DOHH2 (cell line): ENCODE data around the gene UROC1.

Source experiments
- H3F3A ChIP-seq: fragments of 200-600 bp; sonication (generic), shearing (Covaris generic); 2 replicates; pipeline ENCODE4 v1.6.0; 2016; ENCODE audit warnings: antibody characterized with exemption, mild to moderate bottlenecking; ENCODE audit not compliant: control insufficient read depth, insufficient read depth
- H3K27ac ChIP-seq: fragments of 200-600 bp; sonication (generic); 2 replicates; pipeline ENCODE4 v1.5.1; 2014; ENCODE audit warnings: low read depth, mild to moderate bottlenecking, low read length, moderate library complexity
- H3K27me3 ChIP-seq: fragments of 200-600 bp; sonication (generic); 2 replicates; pipeline ENCODE4 v1.6.1; 2014; ENCODE audit warnings: mild to moderate bottlenecking, low read length, mixed read lengths; ENCODE audit not compliant: control insufficient read depth
- H3K36me3 ChIP-seq: fragments of 200-600 bp; sonication (generic); 2 replicates; pipeline ENCODE4 v1.6.1; 2014; ENCODE audit warnings: mild to moderate bottlenecking, low read length, moderate library complexity, mixed read lengths; ENCODE audit not compliant: control insufficient read depth
- H3K4me1 ChIP-seq: fragments of 200-600 bp; sonication (generic); 2 replicates; pipeline ENCODE4 v1.6.1; 2014; ENCODE audit warnings: mild to moderate bottlenecking, low read length, mixed read lengths; ENCODE audit not compliant: control insufficient read depth
- H3K4me2 ChIP-seq: fragments of 200-600 bp; sonication (generic); 2 replicates; pipeline ENCODE4 v1.6.0; 2014; ENCODE audit warnings: mild to moderate bottlenecking, low read length, moderate library complexity
- H3K4me3 ChIP-seq: fragments of 200-600 bp; sonication (generic); 2 replicates; pipeline ENCODE4 v1.5.1; 2014; ENCODE audit warnings: mild to moderate bottlenecking, low read length, mixed read lengths
- H3K79me2 ChIP-seq: fragments of 200-600 bp; sonication (generic); 2 replicates; pipeline ENCODE4 v1.6.1; 2014; ENCODE audit warnings: mild to moderate bottlenecking, low read length, mixed read lengths; ENCODE audit not compliant: control insufficient read depth
- H3K9me2 ChIP-seq: fragments of 200-600 bp; sonication (generic); replicated peaks from 2 replicates; pipeline ENCODE4 v1.6.1; 2014; ENCODE audit warnings: mild to moderate bottlenecking, low read length, mixed read lengths; ENCODE audit not compliant: control insufficient read depth
- H3K9me3 ChIP-seq: fragments of 200-600 bp; sonication (generic); 2 replicates; pipeline ENCODE4 v1.6.1; 2014; ENCODE audit warnings: antibody characterized with exemption, low read length, mixed read lengths; ENCODE audit not compliant: control insufficient read depth, insufficient read depth
- H4K20me1 ChIP-seq: fragments of 200-600 bp; sonication (generic); 2 replicates; pipeline ENCODE4 v1.6.0; 2014; ENCODE audit warnings: low read depth, mild to moderate bottlenecking, antibody characterized with exemption, low read length, moderate library complexity; ENCODE audit not compliant: control insufficient read depth, insufficient read depth
- EZH2phosphoT487 ChIP-seq: fragments of 200-600 bp; sonication (generic); IDR thresholded peaks from 2 replicates; pipeline ENCODE4 v1.6.1; 2017; ENCODE audit warnings: borderline replicate concordance, mild to moderate bottlenecking, antibody characterized with exemption, low read length, moderate library complexity, mixed read lengths
- TF ChIP-seq, protein P1 (sequence below): fragments of 200-600 bp; sonication (generic); IDR thresholded peaks from one replicate; pipeline ENCODE4 v1.5.1; 2014; ENCODE audit warnings: antibody characterized with exemption, mild to moderate bottlenecking, low read depth, low read length; ENCODE audit not compliant: poor library complexity, severe bottlenecking

Gene UROC1

DNA sequence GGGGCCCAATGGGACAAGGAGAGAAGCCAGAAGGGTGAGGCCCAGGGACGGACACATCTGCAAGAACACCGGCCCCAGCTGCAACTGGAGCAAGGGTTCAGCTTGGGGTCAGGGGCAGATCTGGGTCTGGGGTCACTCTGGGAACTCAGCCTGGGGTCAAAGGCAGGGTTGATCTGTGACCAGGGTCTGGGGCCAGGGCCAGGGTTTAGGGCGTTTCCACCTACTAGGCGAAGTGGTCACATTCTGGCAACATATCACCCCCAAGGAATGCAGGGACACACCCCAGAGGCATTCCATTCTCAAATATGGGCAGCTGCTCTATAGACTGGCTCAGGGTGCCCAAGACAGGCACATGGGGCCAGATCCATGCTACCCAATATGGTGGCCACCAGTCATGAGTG lies 9.0 kb downstream of the UROC1 start:
- H3K36me3 ChIP-seq = no peaks in the 10 kb centered on the region
- TF ChIP-seq, protein P1, sequence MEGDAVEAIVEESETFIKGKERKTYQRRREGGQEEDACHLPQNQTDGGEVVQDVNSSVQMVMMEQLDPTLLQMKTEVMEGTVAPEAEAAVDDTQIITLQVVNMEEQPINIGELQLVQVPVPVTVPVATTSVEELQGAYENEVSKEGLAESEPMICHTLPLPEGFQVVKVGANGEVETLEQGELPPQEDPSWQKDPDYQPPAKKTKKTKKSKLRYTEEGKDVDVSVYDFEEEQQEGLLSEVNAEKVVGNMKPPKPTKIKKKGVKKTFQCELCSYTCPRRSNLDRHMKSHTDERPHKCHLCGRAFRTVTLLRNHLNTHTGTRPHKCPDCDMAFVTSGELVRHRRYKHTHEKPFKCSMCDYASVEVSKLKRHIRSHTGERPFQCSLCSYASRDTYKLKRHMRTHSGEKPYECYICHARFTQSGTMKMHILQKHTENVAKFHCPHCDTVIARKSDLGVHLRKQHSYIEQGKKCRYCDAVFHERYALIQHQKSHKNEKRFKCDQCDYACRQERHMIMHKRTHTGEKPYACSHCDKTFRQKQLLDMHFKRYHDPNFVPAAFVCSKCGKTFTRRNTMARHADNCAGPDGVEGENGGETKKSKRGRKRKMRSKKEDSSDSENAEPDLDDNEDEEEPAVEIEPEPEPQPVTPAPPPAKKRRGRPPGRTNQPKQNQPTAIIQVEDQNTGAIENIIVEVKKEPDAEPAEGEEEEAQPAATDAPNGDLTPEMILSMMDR = no peak
- no peak for TF ChIP-seq EZH2phosphoT487
- no peaks in the 10 kb centered on the region for H4K20me1 ChIP-seq
- no peaks in the 10 kb centered on the region for H3K79me2 ChIP-seq
- no peaks in the 10 kb centered on the region for H3F3A ChIP-seq
- H3K4me3 ChIP-seq = no peak overlapping the region
- no peak overlapping the region for H3K4me2 ChIP-seq
- no peak overlapping the region for H3K27ac ChIP-seq
- H3K4me1 ChIP-seq = no peaks in the 10 kb centered on the region
- H3K9me2 ChIP-seq = no peaks in the 10 kb centered on the region
- no peaks in the 10 kb centered on the region for H3K9me3 ChIP-seq
- H3K27me3 ChIP-seq = no peaks in the 10 kb centered on the region

DNA sequence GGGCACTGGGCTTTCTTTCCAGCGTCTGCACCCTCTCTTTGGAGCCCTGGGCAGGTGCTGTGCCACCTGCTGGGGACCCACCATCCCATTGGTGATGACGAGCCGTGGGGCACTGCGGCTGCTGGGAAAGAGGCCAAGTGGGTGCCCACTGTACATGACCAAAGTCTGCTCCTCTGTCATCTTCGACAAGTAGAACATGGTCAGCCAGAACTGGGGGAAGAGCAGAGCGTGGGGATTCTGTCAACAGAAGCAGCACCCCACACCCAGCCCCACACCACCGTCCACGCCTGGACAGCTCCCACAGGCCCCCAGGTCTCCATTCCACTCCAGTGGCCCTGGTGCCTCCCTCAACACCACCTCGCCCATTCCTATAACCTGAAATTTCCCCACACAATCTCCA lies 9.7 kb downstream of the UROC1 start:
- no peaks in the 10 kb centered on the region for H3K36me3 ChIP-seq
- H3K4me2 ChIP-seq = no peak overlapping the region
- no peaks in the 10 kb centered on the region for H3F3A ChIP-seq
- no peaks in the 10 kb centered on the region for H3K79me2 ChIP-seq
- no peak overlapping the region for H3K4me3 ChIP-seq
- no peaks in the 10 kb centered on the region for H3K4me1 ChIP-seq
- H3K27ac ChIP-seq = no peak overlapping the region
- H3K9me3 ChIP-seq = no peaks in the 10 kb centered on the region
- no peaks in the 10 kb centered on the region for H3K9me2 ChIP-seq
- TF ChIP-seq EZH2phosphoT487 = no peak
- TF ChIP-seq, protein P1 = no peak
- no peaks in the 10 kb centered on the region for H3K27me3 ChIP-seq
- no peaks in the 10 kb centered on the region for H4K20me1 ChIP-seq

DNA sequence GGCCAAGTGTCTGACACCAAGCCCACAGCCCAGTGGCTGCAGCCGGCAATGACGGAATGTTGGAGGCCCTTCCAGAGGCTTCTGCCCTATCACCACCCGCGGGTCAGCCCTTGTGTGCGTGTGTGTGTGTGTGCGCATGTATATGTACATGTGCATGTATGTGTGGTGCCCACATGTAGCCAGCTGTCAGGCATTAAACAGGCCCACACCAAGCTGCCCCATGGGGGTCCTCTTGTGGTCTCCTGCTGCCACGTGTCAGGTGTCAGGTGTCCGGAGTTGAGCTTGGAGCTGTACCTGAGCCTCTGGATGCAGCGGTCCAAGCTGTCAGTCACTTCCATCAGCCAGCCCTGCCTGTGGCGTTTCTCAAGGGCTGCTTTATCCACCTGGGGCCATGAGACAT lies 13.9 kb downstream of the UROC1 start:
- H3K27ac ChIP-seq = no peak overlapping the region
- H3K9me3 ChIP-seq = no peaks in the 10 kb centered on the region
- no peak overlapping the region for H3K4me2 ChIP-seq
- TF ChIP-seq, protein P1 = no peak
- no peak for TF ChIP-seq EZH2phosphoT487
- no peaks in the 10 kb centered on the region for H3K79me2 ChIP-seq
- no peaks in the 10 kb centered on the region for H3K9me2 ChIP-seq
- no peaks in the 10 kb centered on the region for H3K27me3 ChIP-seq
- H3K36me3 ChIP-seq = no peaks in the 10 kb centered on the region
- no peaks in the 10 kb centered on the region for H4K20me1 ChIP-seq
- no peaks in the 10 kb centered on the region for H3F3A ChIP-seq
- H3K4me1 ChIP-seq = no peaks in the 10 kb centered on the region
- H3K4me3 ChIP-seq = no peak overlapping the region

GRCh38 chr3:126502656-126503055 lies 14.9 kb downstream of the UROC1 start:
- Histone ChIP-seq H3K27ac (no peak overlapping the region), H3F3A (no peaks in the 10 kb centered on the region), H4K20me1 (no peaks in the 10 kb centered on the region), H3K36me3 (no peaks in the 10 kb centered on the region), H3K9me2 (no peaks in the 10 kb centered on the region), H3K27me3 (no peaks in the 10 kb centered on the region), H3K79me2 (no peaks in the 10 kb centered on the region), H3K9me3 (no peaks in the 10 kb centered on the region), H3K4me3 (no peak overlapping the region), H3K4me1 (no peaks in the 10 kb centered on the region), H3K4me2 (no peak overlapping the region)
- TF ChIP-seq EZH2phosphoT487 = no peak
- TF ChIP-seq, protein P1 = no peak
